ENCODE data around the gene AKR1C8. TPM values are rescaled to one million over a fixed set of nuclear protein-coding genes. Genes with fewer than 3 reads are reported as not detected.
A peak's percentile ranks its signal among the peaks of the same experiment; 100 is the strongest.

AKR1C8 gene
- total and polyA plus RNA-seq, 2 of the 13 experiments (the other 11 are each of a cell fraction or from before 2014, with no cell fraction given), result 0.12 TPM; not detected in 1

DNA sequence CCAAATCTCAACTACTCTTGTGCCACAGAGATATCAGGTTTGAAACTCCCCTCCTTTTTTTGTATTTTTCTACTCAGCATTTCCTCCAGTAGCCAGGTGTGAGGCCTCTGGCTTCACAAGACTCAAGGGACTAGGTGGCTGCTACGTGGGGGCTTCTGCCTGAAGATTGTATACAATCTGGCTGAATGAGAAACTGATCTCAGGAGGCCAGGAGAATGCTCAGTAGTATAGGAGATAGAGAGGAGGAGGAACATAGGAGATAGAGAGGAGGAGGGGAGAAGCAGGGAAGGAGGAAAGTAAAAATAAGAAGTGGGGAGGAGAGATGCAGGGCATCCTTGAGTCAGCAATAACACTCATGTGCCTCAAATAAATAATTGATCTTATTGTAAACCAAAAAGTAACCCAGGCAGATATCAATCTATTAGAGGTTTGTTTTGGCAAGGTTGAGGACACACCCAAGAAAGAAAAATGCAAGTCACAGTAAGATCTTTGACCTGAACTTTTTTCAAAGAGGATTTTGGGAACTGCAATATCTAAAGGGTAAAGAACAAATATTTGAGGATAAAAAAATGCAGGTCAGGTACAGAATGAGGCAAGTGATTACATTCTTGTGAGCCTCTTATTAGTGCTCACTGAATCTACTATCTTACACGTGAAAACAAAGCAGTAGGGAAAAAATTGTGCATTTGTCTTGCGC lies 36.8 kb downstream of the AKR1C8 start (continued):
- TF ChIP-seq, protein P1, sequence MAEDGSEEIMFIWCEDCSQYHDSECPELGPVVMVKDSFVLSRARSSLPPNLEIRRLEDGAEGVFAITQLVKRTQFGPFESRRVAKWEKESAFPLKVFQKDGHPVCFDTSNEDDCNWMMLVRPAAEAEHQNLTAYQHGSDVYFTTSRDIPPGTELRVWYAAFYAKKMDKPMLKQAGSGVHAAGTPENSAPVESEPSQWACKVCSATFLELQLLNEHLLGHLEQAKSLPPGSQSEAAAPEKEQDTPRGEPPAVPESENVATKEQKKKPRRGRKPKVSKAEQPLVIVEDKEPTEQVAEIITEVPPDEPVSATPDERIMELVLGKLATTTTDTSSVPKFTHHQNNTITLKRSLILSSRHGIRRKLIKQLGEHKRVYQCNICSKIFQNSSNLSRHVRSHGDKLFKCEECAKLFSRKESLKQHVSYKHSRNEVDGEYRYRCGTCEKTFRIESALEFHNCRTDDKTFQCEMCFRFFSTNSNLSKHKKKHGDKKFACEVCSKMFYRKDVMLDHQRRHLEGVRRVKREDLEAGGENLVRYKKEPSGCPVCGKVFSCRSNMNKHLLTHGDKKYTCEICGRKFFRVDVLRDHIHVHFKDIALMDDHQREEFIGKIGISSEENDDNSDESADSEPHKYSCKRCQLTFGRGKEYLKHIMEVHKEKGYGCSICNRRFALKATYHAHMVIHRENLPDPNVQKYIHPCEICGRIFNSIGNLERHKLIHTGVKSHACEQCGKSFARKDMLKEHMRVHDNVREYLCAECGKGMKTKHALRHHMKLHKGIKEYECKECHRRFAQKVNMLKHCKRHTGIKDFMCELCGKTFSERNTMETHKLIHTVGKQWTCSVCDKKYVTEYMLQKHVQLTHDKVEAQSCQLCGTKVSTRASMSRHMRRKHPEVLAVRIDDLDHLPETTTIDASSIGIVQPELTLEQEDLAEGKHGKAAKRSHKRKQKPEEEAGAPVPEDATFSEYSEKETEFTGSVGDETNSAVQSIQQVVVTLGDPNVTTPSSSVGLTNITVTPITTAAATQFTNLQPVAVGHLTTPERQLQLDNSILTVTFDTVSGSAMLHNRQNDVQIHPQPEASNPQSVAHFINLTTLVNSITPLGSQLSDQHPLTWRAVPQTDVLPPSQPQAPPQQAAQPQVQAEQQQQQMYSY (CRISPR knock-in tag; IDR thresholded peaks at IDR 0.05), result no peak
- TF ChIP-seq, protein P2, sequence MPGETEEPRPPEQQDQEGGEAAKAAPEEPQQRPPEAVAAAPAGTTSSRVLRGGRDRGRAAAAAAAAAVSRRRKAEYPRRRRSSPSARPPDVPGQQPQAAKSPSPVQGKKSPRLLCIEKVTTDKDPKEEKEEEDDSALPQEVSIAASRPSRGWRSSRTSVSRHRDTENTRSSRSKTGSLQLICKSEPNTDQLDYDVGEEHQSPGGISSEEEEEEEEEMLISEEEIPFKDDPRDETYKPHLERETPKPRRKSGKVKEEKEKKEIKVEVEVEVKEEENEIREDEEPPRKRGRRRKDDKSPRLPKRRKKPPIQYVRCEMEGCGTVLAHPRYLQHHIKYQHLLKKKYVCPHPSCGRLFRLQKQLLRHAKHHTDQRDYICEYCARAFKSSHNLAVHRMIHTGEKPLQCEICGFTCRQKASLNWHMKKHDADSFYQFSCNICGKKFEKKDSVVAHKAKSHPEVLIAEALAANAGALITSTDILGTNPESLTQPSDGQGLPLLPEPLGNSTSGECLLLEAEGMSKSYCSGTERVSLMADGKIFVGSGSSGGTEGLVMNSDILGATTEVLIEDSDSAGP (CRISPR knock-in tag; IDR thresholded peaks at IDR 0.05; ENCODE audit: borderline replicate concordance), result no peak
- TF ChIP-seq ZNF564 (CRISPR knock-in tag; IDR thresholded peaks at IDR 0.05) (no peak), ZNF549 (CRISPR knock-in tag; IDR thresholded peaks at IDR 0.05) (no peak), POGZ (CRISPR knock-in tag; IDR thresholded peaks at IDR 0.05) (peak; percentile 69; the same call in 1 of the 2 replicates), RARG (CRISPR knock-in tag; IDR thresholded peaks at IDR 0.05; ENCODE audit: low read depth) (no peak), FOXA3 (CRISPR knock-in tag; IDR thresholded peaks at IDR 0.05) (peak; percentile 84), ZNF619 (CRISPR knock-in tag; IDR thresholded peaks at IDR 0.05) (no peak), TBP (CRISPR knock-in tag; IDR thresholded peaks at IDR 0.05) (no peak), MEIS1 (CRISPR knock-in tag; IDR thresholded peaks at IDR 0.05; ENCODE audit: borderline replicate concordance) (no peak), SKI (IDR thresholded peaks at IDR 0.05; ENCODE audit: partially characterized antibody) (no peak)
- TF ChIP-seq, protein P3, sequence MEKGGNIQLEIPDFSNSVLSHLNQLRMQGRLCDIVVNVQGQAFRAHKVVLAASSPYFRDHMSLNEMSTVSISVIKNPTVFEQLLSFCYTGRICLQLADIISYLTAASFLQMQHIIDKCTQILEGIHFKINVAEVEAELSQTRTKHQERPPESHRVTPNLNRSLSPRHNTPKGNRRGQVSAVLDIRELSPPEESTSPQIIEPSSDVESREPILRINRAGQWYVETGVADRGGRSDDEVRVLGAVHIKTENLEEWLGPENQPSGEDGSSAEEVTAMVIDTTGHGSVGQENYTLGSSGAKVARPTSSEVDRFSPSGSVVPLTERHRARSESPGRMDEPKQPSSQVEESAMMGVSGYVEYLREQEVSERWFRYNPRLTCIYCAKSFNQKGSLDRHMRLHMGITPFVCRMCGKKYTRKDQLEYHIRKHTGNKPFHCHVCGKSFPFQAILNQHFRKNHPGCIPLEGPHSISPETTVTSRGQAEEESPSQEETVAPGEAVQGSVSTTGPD (CRISPR knock-in tag; IDR thresholded peaks at IDR 0.05), result peak; percentile 78; the same call in 1 of the 2 replicates
- TF ChIP-seq, protein P4, sequence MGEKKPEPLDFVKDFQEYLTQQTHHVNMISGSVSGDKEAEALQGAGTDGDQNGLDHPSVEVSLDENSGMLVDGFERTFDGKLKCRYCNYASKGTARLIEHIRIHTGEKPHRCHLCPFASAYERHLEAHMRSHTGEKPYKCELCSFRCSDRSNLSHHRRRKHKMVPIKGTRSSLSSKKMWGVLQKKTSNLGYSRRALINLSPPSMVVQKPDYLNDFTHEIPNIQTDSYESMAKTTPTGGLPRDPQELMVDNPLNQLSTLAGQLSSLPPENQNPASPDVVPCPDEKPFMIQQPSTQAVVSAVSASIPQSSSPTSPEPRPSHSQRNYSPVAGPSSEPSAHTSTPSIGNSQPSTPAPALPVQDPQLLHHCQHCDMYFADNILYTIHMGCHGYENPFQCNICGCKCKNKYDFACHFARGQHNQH (CRISPR knock-in tag; IDR thresholded peaks at IDR 0.05), result no peak
- TF ChIP-seq, protein P5, sequence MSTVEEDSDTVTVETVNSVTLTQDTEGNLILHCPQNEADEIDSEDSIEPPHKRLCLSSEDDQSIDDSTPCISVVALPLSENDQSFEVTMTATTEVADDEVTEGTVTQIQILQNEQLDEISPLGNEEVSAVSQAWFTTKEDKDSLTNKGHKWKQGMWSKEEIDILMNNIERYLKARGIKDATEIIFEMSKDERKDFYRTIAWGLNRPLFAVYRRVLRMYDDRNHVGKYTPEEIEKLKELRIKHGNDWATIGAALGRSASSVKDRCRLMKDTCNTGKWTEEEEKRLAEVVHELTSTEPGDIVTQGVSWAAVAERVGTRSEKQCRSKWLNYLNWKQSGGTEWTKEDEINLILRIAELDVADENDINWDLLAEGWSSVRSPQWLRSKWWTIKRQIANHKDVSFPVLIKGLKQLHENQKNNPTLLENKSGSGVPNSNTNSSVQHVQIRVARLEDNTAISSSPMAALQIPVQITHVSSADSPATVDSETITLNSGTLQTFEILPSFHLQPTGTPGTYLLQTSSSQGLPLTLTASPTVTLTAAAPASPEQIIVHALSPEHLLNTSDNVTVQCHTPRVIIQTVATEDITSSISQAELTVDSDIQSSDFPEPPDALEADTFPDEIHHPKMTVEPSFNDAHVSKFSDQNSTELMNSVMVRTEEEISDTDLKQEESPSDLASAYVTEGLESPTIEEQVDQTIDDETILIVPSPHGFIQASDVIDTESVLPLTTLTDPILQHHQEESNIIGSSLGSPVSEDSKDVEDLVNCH (CRISPR knock-in tag; IDR thresholded peaks at IDR 0.05), result no peak
- TF ChIP-seq, protein P6, sequence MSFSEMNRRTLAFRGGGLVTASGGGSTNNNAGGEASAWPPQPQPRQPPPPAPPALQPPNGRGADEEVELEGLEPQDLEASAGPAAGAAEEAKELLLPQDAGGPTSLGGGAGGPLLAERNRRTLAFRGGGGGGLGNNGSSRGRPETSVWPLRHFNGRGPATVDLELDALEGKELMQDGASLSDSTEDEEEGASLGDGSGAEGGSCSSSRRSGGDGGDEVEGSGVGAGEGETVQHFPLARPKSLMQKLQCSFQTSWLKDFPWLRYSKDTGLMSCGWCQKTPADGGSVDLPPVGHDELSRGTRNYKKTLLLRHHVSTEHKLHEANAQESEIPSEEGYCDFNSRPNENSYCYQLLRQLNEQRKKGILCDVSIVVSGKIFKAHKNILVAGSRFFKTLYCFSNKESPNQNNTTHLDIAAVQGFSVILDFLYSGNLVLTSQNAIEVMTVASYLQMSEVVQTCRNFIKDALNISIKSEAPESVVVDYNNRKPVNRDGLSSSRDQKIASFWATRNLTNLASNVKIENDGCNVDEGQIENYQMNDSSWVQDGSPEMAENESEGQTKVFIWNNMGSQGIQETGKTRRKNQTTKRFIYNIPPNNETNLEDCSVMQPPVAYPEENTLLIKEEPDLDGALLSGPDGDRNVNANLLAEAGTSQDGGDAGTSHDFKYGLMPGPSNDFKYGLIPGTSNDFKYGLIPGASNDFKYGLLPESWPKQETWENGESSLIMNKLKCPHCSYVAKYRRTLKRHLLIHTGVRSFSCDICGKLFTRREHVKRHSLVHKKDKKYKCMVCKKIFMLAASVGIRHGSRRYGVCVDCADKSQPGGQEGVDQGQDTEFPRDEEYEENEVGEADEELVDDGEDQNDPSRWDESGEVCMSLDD (CRISPR knock-in tag; IDR thresholded peaks at IDR 0.05; ENCODE audit: borderline replicate concordance), result no peak

Data from HepG2 (cell line).